ENCODE measurements around the gene GRIN1. TPM values are rescaled to one million over a fixed set of nuclear protein-coding genes. Genes with fewer than 3 reads are reported as not detected.

GRIN1 gene
- total RNA-seq, 1 donor from 2014 or later, result 0.05 TPM

DNA sequence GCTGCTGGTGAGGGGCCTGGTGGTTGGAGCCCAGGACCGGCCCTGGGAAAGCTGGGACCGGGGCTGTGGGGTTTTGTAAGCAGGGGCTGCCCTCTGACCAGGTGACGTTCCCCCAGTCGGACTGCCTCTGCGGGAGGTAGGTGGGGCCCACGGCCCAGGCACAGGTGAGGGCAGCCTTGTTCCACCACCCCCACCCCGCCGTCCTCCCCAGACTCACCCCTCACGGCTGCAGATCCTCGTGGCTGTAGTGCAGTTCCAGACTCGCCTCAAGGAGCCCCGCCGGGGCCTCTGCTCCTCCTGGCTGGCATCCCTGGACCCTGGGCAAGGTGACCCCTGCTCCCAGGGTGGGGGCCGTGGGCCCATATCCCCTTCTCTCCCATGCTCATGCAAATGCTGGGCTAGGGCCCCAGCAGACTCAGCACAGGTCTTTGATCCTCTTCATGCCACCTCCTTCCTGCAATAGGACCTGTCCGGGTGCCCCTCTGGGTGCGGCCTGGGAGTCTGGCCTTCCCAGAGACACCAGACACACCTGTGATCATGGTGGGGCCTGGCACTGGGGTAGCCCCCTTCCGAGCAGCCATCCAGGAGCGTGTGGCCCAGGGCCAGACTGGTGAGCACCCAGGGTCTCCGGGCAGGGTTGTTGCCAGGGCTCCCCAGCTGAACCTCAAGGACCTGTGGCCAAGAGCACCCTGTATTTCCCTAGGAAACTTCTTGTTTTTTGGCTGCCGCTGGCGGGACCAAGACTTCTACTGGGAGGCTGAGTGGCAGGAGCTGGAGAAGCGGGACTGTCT, 76.4 kb downstream of the GRIN1 start:
- Mint-ChIP-seq H3K36me3 (ENCODE audit: low read depth) (peaks cover 1% of the 10 kb centered on the region), H3K4me1 (ENCODE audit: low read depth) (no peaks in the 10 kb centered on the region), H3K27me3 (ENCODE audit: insufficient read depth) (no peaks in the 10 kb centered on the region), H3K9me3 (no peaks in the 10 kb centered on the region), H3K27ac (no peak overlapping the region), H3K4me3 (no peak overlapping the region)
- intact Hi-C loops (cut with micrococcal nuclease), result no loop called here
- no peak for DNase-seq (ENCODE audit: low spot score)

DNA sequence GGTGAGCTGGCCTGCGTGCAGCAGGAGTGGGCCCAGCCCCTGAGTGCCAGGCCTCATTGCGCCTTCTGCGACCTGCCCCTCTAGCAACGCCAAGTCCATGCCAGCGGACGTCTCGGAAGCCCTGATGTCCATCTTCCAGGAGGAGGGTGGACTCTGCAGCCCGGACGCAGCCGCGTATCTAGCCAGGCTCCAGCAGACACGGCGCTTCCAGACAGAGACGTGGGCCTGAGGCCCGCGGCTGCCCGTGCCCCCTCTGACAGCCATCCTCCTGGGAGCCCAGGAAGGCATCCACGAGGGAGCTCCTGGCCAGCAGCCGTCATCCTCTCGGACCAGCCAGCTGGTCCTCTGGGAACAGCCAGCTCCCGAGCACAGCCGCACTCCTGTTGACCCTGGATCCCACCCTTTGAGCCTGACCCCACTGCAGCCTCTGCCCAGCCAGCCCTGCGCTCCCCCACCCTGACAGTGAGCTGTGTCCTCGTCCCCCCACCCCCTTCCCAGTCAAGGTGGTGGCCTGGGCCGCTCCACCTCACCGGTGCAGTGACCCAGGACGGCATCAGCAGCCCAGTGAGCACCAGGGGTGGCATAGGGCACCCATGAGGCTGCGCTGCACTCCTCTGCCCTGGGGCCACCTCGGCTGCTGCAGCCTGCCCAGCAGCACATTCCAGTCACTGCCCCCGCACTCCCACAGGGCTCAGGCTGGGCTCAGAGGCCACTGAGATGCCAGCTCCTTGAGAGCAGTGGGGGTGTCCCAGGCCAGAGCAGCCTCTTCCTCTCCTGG, 77.4 kb downstream of the GRIN1 start:
- intact Hi-C loops (cut with micrococcal nuclease), result no loop called here
- no peak overlapping the region for H3K4me3 Mint-ChIP-seq
- H3K27me3 Mint-ChIP-seq (ENCODE audit: insufficient read depth), result no peaks in the 10 kb centered on the region
- H3K4me1 Mint-ChIP-seq (ENCODE audit: low read depth), result no peaks in the 10 kb centered on the region
- no peak for DNase-seq (ENCODE audit: low spot score)
- peaks cover 1% of the 10 kb centered on the region for H3K36me3 Mint-ChIP-seq (ENCODE audit: low read depth)
- no peak overlapping the region for H3K27ac Mint-ChIP-seq
- H3K9me3 Mint-ChIP-seq, result no peaks in the 10 kb centered on the region

DNA sequence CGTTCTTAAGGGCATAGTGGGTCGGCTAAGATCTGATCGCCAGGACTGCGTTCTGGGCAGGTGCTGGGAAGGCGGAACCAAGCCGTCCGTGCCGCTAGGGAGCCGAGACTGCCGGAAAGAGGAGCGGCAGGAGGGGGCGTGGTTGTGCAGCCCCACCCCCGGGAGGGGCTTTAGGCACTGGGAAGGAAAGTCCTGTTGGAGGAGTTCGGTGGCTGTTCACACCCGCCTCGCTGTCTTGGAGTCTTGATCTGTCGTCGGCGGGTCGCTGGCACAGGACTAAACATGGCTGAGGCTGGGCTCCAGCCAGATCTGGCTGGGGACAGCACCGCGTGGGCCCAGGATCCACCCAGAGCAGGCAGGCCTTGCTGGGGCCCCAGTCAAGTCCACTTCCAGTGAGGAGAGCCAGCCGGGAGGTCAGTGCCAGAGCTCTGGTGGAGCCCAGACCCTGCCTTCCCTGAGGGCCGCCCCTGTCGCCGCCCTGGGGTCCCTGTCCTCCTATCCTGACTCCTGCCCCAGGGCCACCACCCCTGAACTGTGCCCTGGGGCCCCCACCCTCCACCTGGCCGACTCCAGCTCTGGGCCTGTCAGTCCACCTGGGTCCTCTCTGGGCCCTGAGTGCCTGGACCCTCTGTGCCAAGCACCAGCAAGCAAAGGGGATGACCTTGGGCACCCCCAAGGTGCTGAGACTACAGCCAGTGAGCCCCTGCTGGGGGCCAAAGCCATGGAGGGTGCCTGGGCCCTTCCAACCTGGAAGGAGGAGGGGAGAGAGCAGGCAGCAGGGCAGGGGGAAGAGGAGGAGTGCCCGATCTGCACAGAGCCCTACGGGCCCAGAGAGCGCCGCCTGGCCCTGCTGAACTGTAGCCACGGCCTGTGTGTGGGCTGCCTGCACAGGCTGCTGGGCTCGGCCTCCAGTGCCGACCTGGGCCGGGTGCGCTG, 78.6 kb downstream of the GRIN1 start:
- H3K27me3 Mint-ChIP-seq (ENCODE audit: insufficient read depth), result no peaks in the 10 kb centered on the region
- H3K4me3 Mint-ChIP-seq, result no peak overlapping the region
- intact Hi-C loops (cut with micrococcal nuclease), result no loop called here
- no peaks in the 10 kb centered on the region for H3K4me1 Mint-ChIP-seq (ENCODE audit: low read depth)
- no peak for DNase-seq (ENCODE audit: low spot score)
- H3K36me3 Mint-ChIP-seq (ENCODE audit: low read depth), result peaks cover 1% of the 10 kb centered on the region
- H3K9me3 Mint-ChIP-seq, result no peaks in the 10 kb centered on the region
- H3K27ac Mint-ChIP-seq, result no peak overlapping the region

DNA sequence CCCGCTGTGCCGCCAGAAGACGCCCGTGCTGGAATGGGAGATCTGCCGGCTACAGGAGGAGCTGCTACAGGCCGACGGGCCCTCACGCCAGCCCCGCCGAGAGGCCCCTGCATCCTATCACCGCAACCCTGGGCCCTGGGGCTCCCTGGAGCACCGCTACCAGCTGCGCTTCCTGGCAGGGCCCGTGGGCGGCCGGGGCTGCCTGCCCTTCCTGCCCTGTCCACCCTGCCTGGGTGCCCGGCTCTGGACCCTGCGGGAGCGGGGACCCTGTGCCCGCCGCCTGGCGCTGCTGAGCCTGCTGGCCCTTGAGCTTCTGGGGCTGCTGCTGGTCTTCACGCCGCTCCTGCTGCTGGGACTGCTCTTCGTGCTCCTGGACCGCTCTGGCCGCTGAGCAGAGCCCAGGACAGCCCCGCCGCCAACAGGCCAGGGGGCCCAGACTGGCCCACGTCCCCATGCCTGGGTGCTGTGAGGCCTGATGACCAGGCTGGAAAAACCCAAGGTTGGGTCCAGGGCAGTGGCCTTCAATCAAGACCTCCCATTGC, 79.3 kb downstream of the GRIN1 start:
- no peaks in the 10 kb centered on the region for H3K27me3 Mint-ChIP-seq (ENCODE audit: insufficient read depth)
- no peak overlapping the region for H3K27ac Mint-ChIP-seq
- intact Hi-C loops (cut with micrococcal nuclease), result no loop called here
- H3K9me3 Mint-ChIP-seq, result no peaks in the 10 kb centered on the region
- DNase-seq (ENCODE audit: low spot score), result no peak
- H3K4me1 Mint-ChIP-seq (ENCODE audit: low read depth), result no peaks in the 10 kb centered on the region
- H3K36me3 Mint-ChIP-seq (ENCODE audit: low read depth), result peaks cover 1% of the 10 kb centered on the region
- no peak overlapping the region for H3K4me3 Mint-ChIP-seq

Other genes with a start within 250 kb of the GRIN1 start
- 92.5 and 96.2 TPM in 2 replicates for gene FBXW5, start 194.4 kb upstream of the GRIN1 start, total RNA-seq
- gene C8G, start 193.9 kb upstream of the GRIN1 start, total RNA-seq, result 0.56 and 1.5 TPM in 2 replicates
- 1.8 and 1.9 TPM in 2 replicates for gene LCN12, start 186.9 kb upstream of the GRIN1 start, total RNA-seq
- gene PTGDS, start 161.7 kb upstream of the GRIN1 start, total RNA-seq, result 0.36 TPM in 1 of 2 replicates, not detected in the other
- not detected in 2 replicates for gene LCNL1, start 156.2 kb upstream of the GRIN1 start, total RNA-seq
- gene PAXX, start 146.7 kb upstream of the GRIN1 start, total RNA-seq, result 79.4 and 84.5 TPM in 2 replicates
- not detected in 2 replicates for gene CLIC3, start 142.6 kb upstream of the GRIN1 start, total RNA-seq
- gene ABCA2, start 110.9 kb upstream of the GRIN1 start, total RNA-seq, result 25.7 and 26.9 TPM in 2 replicates
- gene FUT7, start 107.1 kb upstream of the GRIN1 start, total RNA-seq, result 0.16 and 0.22 TPM in 2 replicates
- 78.2 and 80.1 TPM in 2 replicates for gene NPDC1, start 93.0 kb upstream of the GRIN1 start, total RNA-seq
- not detected in 2 replicates for gene ENTPD2, start 85.1 kb upstream of the GRIN1 start, total RNA-seq
- gene SAPCD2, start 68.6 kb upstream of the GRIN1 start, total RNA-seq, result 23.9 and 25.1 TPM in 2 replicates
- gene UAP1L1, start 61.6 kb upstream of the GRIN1 start, total RNA-seq, result 13.9 and 14.9 TPM in 2 replicates
- gene MAN1B1, start 52.2 kb upstream of the GRIN1 start, total RNA-seq, result 48.1 and 53.6 TPM in 2 replicates
- 371 and 394 TPM in 2 replicates for gene DPP7, start 24.4 kb upstream of the GRIN1 start, total RNA-seq
- gene LRRC26, start 30.9 kb downstream of the GRIN1 start, total RNA-seq, result 0.21 TPM in 1 of 2 replicates, not detected in the other
- gene TMEM210, start 32.9 kb downstream of the GRIN1 start, total RNA-seq, result not detected in 2 replicates
- gene ANAPC2, start 49.4 kb downstream of the GRIN1 start, total RNA-seq, result 62.5 and 63.6 TPM in 2 replicates
- gene SSNA1, start 49.5 kb downstream of the GRIN1 start, total RNA-seq, result 101 and 105 TPM in 2 replicates
- 15.6 and 17.2 TPM in 2 replicates for gene TPRN, start 61.6 kb downstream of the GRIN1 start, total RNA-seq
- 40.5 and 41.5 TPM in 2 replicates for gene TMEM203, start 66.5 kb downstream of the GRIN1 start, total RNA-seq
- gene NDOR1, start 66.5 kb downstream of the GRIN1 start, total RNA-seq, result 42.4 and 48.9 TPM in 2 replicates
- 9.3 and 11.0 TPM in 2 replicates for gene RNF208, start 83.1 kb downstream of the GRIN1 start, total RNA-seq
- 0.49 and 0.60 TPM in 2 replicates for gene CYSRT1, start 86.0 kb downstream of the GRIN1 start, total RNA-seq
- gene RNF224, start 88.3 kb downstream of the GRIN1 start, total RNA-seq, result 0.29 TPM in 1 of 2 replicates, not detected in the other
- not detected in 2 replicates for gene SLC34A3, start 91.7 kb downstream of the GRIN1 start, total RNA-seq
- gene TUBB4B, start 102.1 kb downstream of the GRIN1 start, total RNA-seq, result 277 and 280 TPM in 2 replicates
- gene STPG3, start 112.1 kb downstream of the GRIN1 start, total RNA-seq, result 1.2 and 1.8 TPM in 2 replicates
- 70.8 and 72.1 TPM in 2 replicates for gene NELFB, start 116.2 kb downstream of the GRIN1 start, total RNA-seq
- 11.6 and 11.7 TPM in 2 replicates for gene TOR4A, start 138.6 kb downstream of the GRIN1 start, total RNA-seq
- gene NRARP, start 163.1 kb downstream of the GRIN1 start, total RNA-seq, result 15.2 and 15.4 TPM in 2 replicates